Skeletal muscle satellite cell (primary cell): Measurements from ENCODE around the gene FBXW8.

Experiments
- H3K27me3 ChIP-seq: 2 replicates; pipeline ENCODE4 v1.7.0; 2013; ENCODE audit warnings: low read length; ENCODE audit not compliant: control insufficient read depth, insufficient read depth
- H3K36me3 ChIP-seq: 2 replicates; pipeline ENCODE4 v1.7.0; 2013; ENCODE audit warnings: mild to moderate bottlenecking, control low read depth, low read length; ENCODE audit not compliant: insufficient read depth
- H3K4me1 ChIP-seq: 2 replicates; pipeline ENCODE4 v1.7.0; 2013; ENCODE audit warnings: low read length; ENCODE audit not compliant: control insufficient read depth, insufficient read depth
- H3K4me2 ChIP-seq: 2 replicates; pipeline ENCODE4 v1.7.0; 2013; ENCODE audit warnings: mild to moderate bottlenecking, low read length
- H3K4me3 ChIP-seq: 2 replicates; pipeline ENCODE4 v1.7.0; 2013; ENCODE audit warnings: low read length
- H3K9ac ChIP-seq: 2 replicates; pipeline ENCODE4 v1.7.0; 2013; ENCODE audit warnings: mild to moderate bottlenecking, low read depth, low read length, moderate library complexity
- H3K9me3 ChIP-seq: replicated peaks from 2 replicates; pipeline ENCODE4 v1.7.0; 2013; ENCODE audit warnings: mild to moderate bottlenecking, control low read depth, low read length

FBXW8 gene

GRCh38 chr12:117069101-117069797, 158.5 kb downstream of the FBXW8 start:
- H3K9me3 ChIP-seq = no peaks in the 10 kb centered on the region
- no peaks in the 10 kb centered on the region for H3K4me1 ChIP-seq
- H3K9ac ChIP-seq = no peak overlapping the region
- H3K4me2 ChIP-seq = no peak overlapping the region
- no peak overlapping the region for H3K4me3 ChIP-seq
- H3K27me3 ChIP-seq = peaks cover 24% of the 10 kb centered on the region
- H3K36me3 ChIP-seq = no peaks in the 10 kb centered on the region

- H3K4me1 ChIP-seq = no peaks in the 10 kb centered on the region
- H3K9ac ChIP-seq = no peak overlapping the region
- no peaks in the 10 kb centered on the region for H3K36me3 ChIP-seq
Measured at GRCh38 chr12:117069926-117070900, 159.5 kb downstream of the FBXW8 start.

GRCh38 chr12:117071009-117071408, 160.3 kb downstream of the FBXW8 start:
- Histone ChIP-seq H3K4me1 (no peaks in the 10 kb centered on the region), H3K9me3 (no peaks in the 10 kb centered on the region), H3K27me3 (peaks cover 17% of the 10 kb centered on the region), H3K9ac (no peak overlapping the region), H3K4me3 (no peak overlapping the region), H3K4me2 (no peak overlapping the region), H3K36me3 (no peaks in the 10 kb centered on the region)

More at GRCh38 chr12:117069926-117070900, 159.5 kb downstream of the FBXW8 start:
- no peaks in the 10 kb centered on the region for H3K9me3 ChIP-seq
- no peak overlapping the region for H3K4me2 ChIP-seq
- no peak overlapping the region for H3K4me3 ChIP-seq
- H3K27me3 ChIP-seq = peaks cover 19% of the 10 kb centered on the region

GRCh38 chr12:117072106-117072505, 161.4 kb downstream of the FBXW8 start:
- Histone ChIP-seq H3K9me3 (no peaks in the 10 kb centered on the region), H3K27me3 (peaks cover 17% of the 10 kb centered on the region), H3K4me2 (no peak overlapping the region), H3K36me3 (no peaks in the 10 kb centered on the region), H3K9ac (no peak overlapping the region), H3K4me1 (no peaks in the 10 kb centered on the region), H3K4me3 (no peak overlapping the region)

- Histone ChIP-seq H3K9ac (no peak overlapping the region), H3K4me3 (no peak overlapping the region), H3K27me3 (peaks cover 14% of the 10 kb centered on the region), H3K36me3 (no peaks in the 10 kb centered on the region), H3K9me3 (no peaks in the 10 kb centered on the region), H3K4me2 (no peak overlapping the region), H3K4me1 (no peaks in the 10 kb centered on the region)
Measured at GRCh38 chr12:117072736-117073490, 162.2 kb downstream of the FBXW8 start.

GRCh38 chr12:117073611-117074010, 162.9 kb downstream of the FBXW8 start:
- Histone ChIP-seq H3K9ac (no peak overlapping the region), H3K4me3 (no peak overlapping the region), H3K9me3 (no peaks in the 10 kb centered on the region), H3K4me2 (no peak overlapping the region), H3K27me3 (peaks cover 18% of the 10 kb centered on the region), H3K4me1 (no peaks in the 10 kb centered on the region), H3K36me3 (no peaks in the 10 kb centered on the region)

GRCh38 chr12:117076410-117077372, 165.9 kb downstream of the FBXW8 start:
- peaks cover 29% of the 10 kb centered on the region for H3K27me3 ChIP-seq
- H3K36me3 ChIP-seq = no peaks in the 10 kb centered on the region
- no peak overlapping the region for H3K4me2 ChIP-seq
- no peak overlapping the region for H3K4me3 ChIP-seq
- H3K9ac ChIP-seq = no peak overlapping the region
- H3K4me1 ChIP-seq = no peaks in the 10 kb centered on the region
- no peaks in the 10 kb centered on the region for H3K9me3 ChIP-seq

GRCh38 chr12:117079487-117079886, 168.7 kb downstream of the FBXW8 start:
- Histone ChIP-seq H3K4me1 (no peaks in the 10 kb centered on the region), H3K4me3 (no peak overlapping the region), H3K9ac (no peak overlapping the region), H3K36me3 (no peaks in the 10 kb centered on the region), H3K4me2 (no peak overlapping the region), H3K27me3 (peaks cover 28% of the 10 kb centered on the region), H3K9me3 (no peaks in the 10 kb centered on the region)

- peaks cover 40% of the 10 kb centered on the region for H3K27me3 ChIP-seq
- H3K4me3 ChIP-seq = no peak overlapping the region
- H3K36me3 ChIP-seq = no peaks in the 10 kb centered on the region
- no peaks in the 10 kb centered on the region for H3K4me1 ChIP-seq
- no peaks in the 10 kb centered on the region for H3K9me3 ChIP-seq
- no peak overlapping the region for H3K9ac ChIP-seq
- H3K4me2 ChIP-seq = no peak overlapping the region
Measured at GRCh38 chr12:117080661-117081144, 170.0 kb downstream of the FBXW8 start.
